Neural cell (in vitro differentiated cells): ENCODE data around the gene NRG3.

Source experiments
- EP300 ChIP-seq: fragments of 450-650 bp; conservative IDR thresholded peaks from 2 replicates; pipeline ENCODE4 v1.6.1; 2014; ENCODE audit warnings: antibody characterized with exemption, mild to moderate bottlenecking, moderate library complexity; ENCODE audit not compliant: poor library complexity, severe bottlenecking
- EZH2 ChIP-seq: fragments of 200-600, 300-800 bp; shearing (Covaris generic), sonication (generic); IDR thresholded peaks from 2 replicates; pipeline ENCODE4 v1.6.1; 2014; ENCODE audit warnings: antibody characterized with exemption, low read length, borderline replicate concordance, mild to moderate bottlenecking; ENCODE audit not compliant: insufficient read depth, poor library complexity, severe bottlenecking
- POLR2AphosphoS5 ChIP-seq: IDR thresholded peaks from 2 replicates; pipeline ENCODE4 v1.6.1; 2012
- RAD21 ChIP-seq: fragments of 450-650 bp; conservative IDR thresholded peaks from 2 replicates; pipeline ENCODE4 v1.6.1; 2014; ENCODE audit warnings: antibody characterized with exemption, mild to moderate bottlenecking, moderate library complexity
- TAF1 ChIP-seq: IDR thresholded peaks from 2 replicates; pipeline ENCODE4 v1.6.1; 2012; ENCODE audit warnings: low read depth
- TF ChIP-seq, protein P1 (sequence below): fragments of 450-650 bp; IDR thresholded peaks from 2 replicates; pipeline ENCODE4 v1.5.1; 2014; ENCODE audit warnings: antibody characterized with exemption, mild to moderate bottlenecking, moderate library complexity; ENCODE audit not compliant: poor library complexity, severe bottlenecking
- TF ChIP-seq, protein P2 (sequence below): IDR thresholded peaks from 2 replicates; pipeline ENCODE4 v1.6.1; 2012; ENCODE audit warnings: borderline replicate concordance

DNA sequence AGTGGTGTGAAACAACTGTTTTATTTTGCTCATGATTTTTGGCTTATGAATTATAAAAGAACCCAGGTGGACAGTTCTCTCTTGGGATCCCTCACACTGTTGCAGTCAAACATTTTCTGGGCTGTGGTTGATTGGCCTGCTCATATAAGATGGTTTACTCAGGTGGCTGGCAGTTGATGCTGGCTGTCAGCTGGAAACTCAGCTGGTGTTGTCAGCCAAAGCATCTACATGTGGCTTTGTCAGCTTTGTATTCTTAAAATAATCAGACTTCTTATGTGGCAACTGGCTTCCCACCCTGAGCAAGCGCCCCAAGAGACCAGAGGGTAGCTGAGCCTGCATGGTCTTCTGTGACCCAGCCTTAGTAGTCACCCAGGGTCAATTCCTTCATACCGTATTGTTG lies 534.7 kb downstream of the NRG3 start:
- TF ChIP-seq EP300: no peak
- TF ChIP-seq, protein P1, sequence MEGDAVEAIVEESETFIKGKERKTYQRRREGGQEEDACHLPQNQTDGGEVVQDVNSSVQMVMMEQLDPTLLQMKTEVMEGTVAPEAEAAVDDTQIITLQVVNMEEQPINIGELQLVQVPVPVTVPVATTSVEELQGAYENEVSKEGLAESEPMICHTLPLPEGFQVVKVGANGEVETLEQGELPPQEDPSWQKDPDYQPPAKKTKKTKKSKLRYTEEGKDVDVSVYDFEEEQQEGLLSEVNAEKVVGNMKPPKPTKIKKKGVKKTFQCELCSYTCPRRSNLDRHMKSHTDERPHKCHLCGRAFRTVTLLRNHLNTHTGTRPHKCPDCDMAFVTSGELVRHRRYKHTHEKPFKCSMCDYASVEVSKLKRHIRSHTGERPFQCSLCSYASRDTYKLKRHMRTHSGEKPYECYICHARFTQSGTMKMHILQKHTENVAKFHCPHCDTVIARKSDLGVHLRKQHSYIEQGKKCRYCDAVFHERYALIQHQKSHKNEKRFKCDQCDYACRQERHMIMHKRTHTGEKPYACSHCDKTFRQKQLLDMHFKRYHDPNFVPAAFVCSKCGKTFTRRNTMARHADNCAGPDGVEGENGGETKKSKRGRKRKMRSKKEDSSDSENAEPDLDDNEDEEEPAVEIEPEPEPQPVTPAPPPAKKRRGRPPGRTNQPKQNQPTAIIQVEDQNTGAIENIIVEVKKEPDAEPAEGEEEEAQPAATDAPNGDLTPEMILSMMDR: no peak
- TF ChIP-seq, protein P2, sequence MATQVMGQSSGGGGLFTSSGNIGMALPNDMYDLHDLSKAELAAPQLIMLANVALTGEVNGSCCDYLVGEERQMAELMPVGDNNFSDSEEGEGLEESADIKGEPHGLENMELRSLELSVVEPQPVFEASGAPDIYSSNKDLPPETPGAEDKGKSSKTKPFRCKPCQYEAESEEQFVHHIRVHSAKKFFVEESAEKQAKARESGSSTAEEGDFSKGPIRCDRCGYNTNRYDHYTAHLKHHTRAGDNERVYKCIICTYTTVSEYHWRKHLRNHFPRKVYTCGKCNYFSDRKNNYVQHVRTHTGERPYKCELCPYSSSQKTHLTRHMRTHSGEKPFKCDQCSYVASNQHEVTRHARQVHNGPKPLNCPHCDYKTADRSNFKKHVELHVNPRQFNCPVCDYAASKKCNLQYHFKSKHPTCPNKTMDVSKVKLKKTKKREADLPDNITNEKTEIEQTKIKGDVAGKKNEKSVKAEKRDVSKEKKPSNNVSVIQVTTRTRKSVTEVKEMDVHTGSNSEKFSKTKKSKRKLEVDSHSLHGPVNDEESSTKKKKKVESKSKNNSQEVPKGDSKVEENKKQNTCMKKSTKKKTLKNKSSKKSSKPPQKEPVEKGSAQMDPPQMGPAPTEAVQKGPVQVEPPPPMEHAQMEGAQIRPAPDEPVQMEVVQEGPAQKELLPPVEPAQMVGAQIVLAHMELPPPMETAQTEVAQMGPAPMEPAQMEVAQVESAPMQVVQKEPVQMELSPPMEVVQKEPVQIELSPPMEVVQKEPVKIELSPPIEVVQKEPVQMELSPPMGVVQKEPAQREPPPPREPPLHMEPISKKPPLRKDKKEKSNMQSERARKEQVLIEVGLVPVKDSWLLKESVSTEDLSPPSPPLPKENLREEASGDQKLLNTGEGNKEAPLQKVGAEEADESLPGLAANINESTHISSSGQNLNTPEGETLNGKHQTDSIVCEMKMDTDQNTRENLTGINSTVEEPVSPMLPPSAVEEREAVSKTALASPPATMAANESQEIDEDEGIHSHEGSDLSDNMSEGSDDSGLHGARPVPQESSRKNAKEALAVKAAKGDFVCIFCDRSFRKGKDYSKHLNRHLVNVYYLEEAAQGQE: no peak
- TF ChIP-seq RAD21: no peak
- TF ChIP-seq EZH2: no peak
- no peak for TF ChIP-seq POLR2AphosphoS5
- TF ChIP-seq TAF1: no peak
